IMR-90 (cell line): ENCODE results near the gene BASP1. TPM values are rescaled to one million over a fixed set of nuclear protein-coding genes. Genes with fewer than 3 reads are reported as not detected.

Experiments
- ATAC-seq: fragments of 200-7000 bp; cut with Tn5 transposase; 2 replicates; pipeline ENCODE4 v1.9.1; 2020; ENCODE audit warnings: low read depth, mild to moderate bottlenecking, moderate library complexity
- BruUV-seq: library from RNA; stranded (reverse); fragments of 400-500 nt; replicated peaks from 2 replicates; lab custom pipeline; 2021; lab: Mats Ljungman, UMichigan
- CTCF ChIA-PET: fragments of 300-600 bp; formaldehyde crosslinking; extraction: SDS; loops from one replicate; lab custom pipeline; 2021; ENCODE audit warnings: antibody characterized with exemption; lab: Yijun Ruan, JAX
- POLR2A ChIA-PET: fragments of 300-600 bp; sonication (Branson Sonifier 250); formaldehyde crosslinking; loops from one replicate; lab custom pipeline; 2022; ENCODE audit warnings: antibody characterized with exemption; ENCODE audit not compliant: unreplicated experiment; lab: Charles Lee
- DNase-seq: peaks from one replicate; pipeline ENCODE4 v3.0.0; 2013
- H2AFZ ChIP-seq: replicated peaks from 2 replicates; pipeline ENCODE3; 2013; ENCODE audit warnings: low read length, mild to moderate bottlenecking; ENCODE audit not compliant: poor library complexity
- H2AK5ac ChIP-seq: 2 replicates; pipeline ENCODE4 v1.6.1; 2013; ENCODE audit warnings: low read depth, low read length, inconsistent platforms
- H2AK9ac ChIP-seq: replicated peaks from 2 replicates; pipeline ENCODE3; 2013; ENCODE audit warnings: mild to moderate bottlenecking, low read depth, low read length, moderate library complexity; ENCODE audit not compliant: poor library complexity
- H2BK120ac ChIP-seq: 2 replicates; pipeline ENCODE4 v1.6.1; 2013; ENCODE audit warnings: low read depth, low read length, inconsistent platforms
- H2BK15ac ChIP-seq: 3 replicates; pipeline ENCODE4 v1.6.1; 2013; ENCODE audit warnings: low read depth, low read length, inconsistent platforms
- H2BK20ac ChIP-seq: 2 replicates; pipeline ENCODE4 v1.6.1; 2013; ENCODE audit warnings: low read depth, mild to moderate bottlenecking, inconsistent platforms, low read length, moderate library complexity
- H2BK5ac ChIP-seq: 2 replicates; pipeline ENCODE4 v1.6.1; 2013; ENCODE audit warnings: mild to moderate bottlenecking, low read depth, low read length, inconsistent platforms; ENCODE audit not compliant: poor library complexity, severe bottlenecking
- H3K14ac ChIP-seq: replicated peaks from 2 replicates; pipeline ENCODE4 v1.6.1; 2013; ENCODE audit warnings: low read depth, low read length, inconsistent platforms
- H3K18ac ChIP-seq: 2 replicates; pipeline ENCODE4 v1.6.1; 2013; ENCODE audit warnings: low read depth, low read length, control low read depth
- H3K23ac ChIP-seq: 2 replicates; pipeline ENCODE4 v1.6.1; 2013; ENCODE audit warnings: low read depth, low read length, inconsistent platforms
- H3K27ac ChIP-seq: 2 replicates; pipeline ENCODE4 v1.5.1; 2013; ENCODE audit warnings: mild to moderate bottlenecking, control low read depth, low read length; ENCODE audit not compliant: insufficient read depth
- H3K27me3 ChIP-seq: 2 replicates; pipeline ENCODE4 v1.6.1; 2013; ENCODE audit warnings: low read length; ENCODE audit not compliant: control insufficient read depth, insufficient read depth
- H3K36me3 ChIP-seq: 2 replicates; pipeline ENCODE4 v1.6.1; 2013; ENCODE audit warnings: low read length, mixed read lengths; ENCODE audit not compliant: control insufficient read depth, insufficient read depth
- H3K4ac ChIP-seq: 2 replicates; pipeline ENCODE4 v1.6.1; 2013; ENCODE audit warnings: low read depth, low read length, inconsistent platforms
- H3K4me1 ChIP-seq: 2 replicates; pipeline ENCODE4 v1.6.1; 2013; ENCODE audit warnings: low read length, mixed read lengths; ENCODE audit not compliant: control insufficient read depth, insufficient read depth
- H3K4me2 ChIP-seq: 2 replicates; pipeline ENCODE4 v1.6.1; 2013; ENCODE audit warnings: low read depth, mild to moderate bottlenecking, control low read depth, low read length, moderate library complexity
- H3K4me3 ChIP-seq: 2 replicates; pipeline ENCODE4 v1.5.1; 2013; ENCODE audit warnings: low read depth, mild to moderate bottlenecking, control low read depth, low read length, moderate library complexity; ENCODE audit not compliant: insufficient read depth
- H3K56ac ChIP-seq: 2 replicates; pipeline ENCODE4 v1.6.1; 2013; ENCODE audit warnings: low read length, inconsistent platforms; ENCODE audit not compliant: insufficient read depth; ENCODE audit errors: extremely low read depth
- H3K79me1 ChIP-seq, 2 experiments: 2 replicates each; pipeline ENCODE4 v1.6.1; 2013; ENCODE audit warnings: low read length in 2 of 2, inconsistent platforms in 1 of 2, low read depth in 1 of 2
- H3K9ac ChIP-seq: 2 replicates; pipeline ENCODE4 v1.6.1; 2013; ENCODE audit warnings: low read depth, low read length, control low read depth
- H3K9me1 ChIP-seq: 2 replicates; pipeline ENCODE4 v1.6.1; 2013; ENCODE audit warnings: low read length, inconsistent platforms; ENCODE audit not compliant: insufficient read depth
- H3K9me3 ChIP-seq: 2 replicates; pipeline ENCODE4 v1.6.1; 2013; ENCODE audit warnings: low read length; ENCODE audit not compliant: control insufficient read depth, insufficient read depth
- H4K20me1 ChIP-seq: 2 replicates; pipeline ENCODE4 v1.6.1; 2013; ENCODE audit warnings: low read length, inconsistent platforms; ENCODE audit not compliant: insufficient read depth
- H4K5ac ChIP-seq: 2 replicates; pipeline ENCODE4 v1.6.1; 2013; ENCODE audit warnings: mild to moderate bottlenecking, low read depth, low read length, control low read depth
- H4K8ac ChIP-seq, 2 experiments: 2 replicates each; pipeline ENCODE4 v1.6.1; 2013; ENCODE audit warnings: low read depth in 2 of 2, low read length in 2 of 2, control low read depth in 1 of 2, inconsistent platforms in 1 of 2
- H4K91ac ChIP-seq: 2 replicates; pipeline ENCODE4 v1.6.1; 2013; ENCODE audit warnings: low read depth, low read length, inconsistent platforms; ENCODE audit not compliant: insufficient read depth
- BHLHE40 ChIP-seq: fragments of 150-350 bp; IDR thresholded peaks from 2 replicates; pipeline ENCODE4 v1.6.1; 2016; ENCODE audit warnings: mild to moderate bottlenecking, low read depth, low read length
- CHD1 ChIP-seq: IDR thresholded peaks from 2 replicates; pipeline ENCODE4 v1.6.1; 2012; ENCODE audit warnings: low read depth, low read length, improper control_type of control experiment
- FOS ChIP-seq: fragments of 150-350 bp; IDR thresholded peaks from 2 replicates; pipeline ENCODE4 v1.6.1; 2016; ENCODE audit warnings: low read depth, low read length
- MAFK ChIP-seq: IDR thresholded peaks from 2 replicates; pipeline ENCODE4 v1.6.1; 2012; ENCODE audit warnings: low read depth, low read length, improper control_type of control experiment
- MAZ ChIP-seq: IDR thresholded peaks from 2 replicates; pipeline ENCODE4 v1.6.1; 2012; ENCODE audit warnings: low read depth, mild to moderate bottlenecking, low read length, improper control_type of control experiment, moderate library complexity, borderline replicate concordance
- MXI1 ChIP-seq: IDR thresholded peaks from 2 replicates; pipeline ENCODE4 v1.6.1; 2012; ENCODE audit warnings: low read depth, mild to moderate bottlenecking, low read length, moderate library complexity, borderline replicate concordance
- NFE2L2 ChIP-seq: fragments of 150-350 bp; IDR thresholded peaks from 2 replicates; pipeline ENCODE4 v1.6.1; 2016; ENCODE audit warnings: low read depth, mild to moderate bottlenecking, low read length
- POLR2A ChIP-seq: IDR thresholded peaks from 2 replicates; pipeline ENCODE4 v1.6.1; 2012; ENCODE audit warnings: mild to moderate bottlenecking, low read depth, low read length
- RAD21 ChIP-seq: IDR thresholded peaks from 2 replicates; pipeline ENCODE4 v1.6.1; 2012; ENCODE audit warnings: low read length, improper control_type of control experiment
- RCOR1 ChIP-seq: IDR thresholded peaks from 2 replicates; pipeline ENCODE4 v1.6.1; 2012; ENCODE audit warnings: mild to moderate bottlenecking, low read length, improper control_type of control experiment; ENCODE audit not compliant: insufficient replicate concordance
- RFX5 ChIP-seq: IDR thresholded peaks from 2 replicates; pipeline ENCODE4 v1.8.0; 2012; ENCODE audit warnings: low read depth, mild to moderate bottlenecking, low read length, moderate library complexity
- SMC3 ChIP-seq: fragments of 150-350 bp; IDR thresholded peaks from 2 replicates; pipeline ENCODE4 v1.6.1; 2016; ENCODE audit warnings: low read depth, mild to moderate bottlenecking, antibody characterized with exemption, low read length, moderate library complexity
- WGBS, 2 experiments: methylation state at CpG; one replicate each; pipeline versions ENCODE4 v1.1.5 to v1.1.7; 2013; ENCODE audit warnings: missing lambda C conversion rate in 2 of 2; ENCODE audit not compliant: insufficient read length in 1 of 2; ENCODE audit errors: extremely low coverage in 2 of 2; 5-methylcytosine and 5-hydroxymethylcytosine counted together
- dilution Hi-C: fragments of 300-500 bp; cut with HindIII; formaldehyde crosslinking; loops from one replicate; pipeline ENCODE4 v1.14.3; 2018; ENCODE audit warnings: low sequenced_read_pairs; ENCODE audit not compliant: unreplicated experiment
- in situ Hi-C: fragments of 300-500 bp; cut with MboI; formaldehyde crosslinking; loops from 3 replicates; pipeline ENCODE4 v1.14.3; 2019; ENCODE audit warnings: low sequenced_read_pairs, inconsistent platforms, mixed read lengths
- intact Hi-C: fragments of 100-400 bp; cut with micrococcal nuclease; formaldehyde crosslinking; loops from 2 replicates; pipeline ENCODE4 v1.10.0; 2022
- polyA plus RNA-seq, 3 experiments: library from polyadenylated mRNA; depleted of rRNA; stranded (reverse); fragments of >200 nt; gene quantifications; 2 replicates each; pipeline ENCODE4 v1.2.3, GENCODE V29; 2012; ENCODE audit warnings: low replicate concordance in 1 of 3
- total RNA-seq: library from RNA; depleted of rRNA; stranded (reverse); fragments of >200 nt; gene quantifications from 2 replicates; pipeline ENCODE4 v1.2.3, GENCODE V29; 2012
- TF ChIP-seq, protein P1 (sequence below): fragments of 150-350 bp; IDR thresholded peaks from 2 replicates; pipeline ENCODE4 v1.6.1; 2016; ENCODE audit warnings: low read depth, mild to moderate bottlenecking, low read length, moderate library complexity, borderline replicate concordance
- TF ChIP-seq, protein P2 (sequence below): fragments of 150-350 bp; IDR thresholded peaks from 2 replicates; pipeline ENCODE4 v1.6.1; 2017; ENCODE audit warnings: mild to moderate bottlenecking, antibody characterized with exemption, low read length, low read depth

BASP1 gene
- total and polyA plus RNA-seq, 2 of the 4 experiments (the other 2 are of a cell fraction) = 39.6 to 103 TPM

DNA sequence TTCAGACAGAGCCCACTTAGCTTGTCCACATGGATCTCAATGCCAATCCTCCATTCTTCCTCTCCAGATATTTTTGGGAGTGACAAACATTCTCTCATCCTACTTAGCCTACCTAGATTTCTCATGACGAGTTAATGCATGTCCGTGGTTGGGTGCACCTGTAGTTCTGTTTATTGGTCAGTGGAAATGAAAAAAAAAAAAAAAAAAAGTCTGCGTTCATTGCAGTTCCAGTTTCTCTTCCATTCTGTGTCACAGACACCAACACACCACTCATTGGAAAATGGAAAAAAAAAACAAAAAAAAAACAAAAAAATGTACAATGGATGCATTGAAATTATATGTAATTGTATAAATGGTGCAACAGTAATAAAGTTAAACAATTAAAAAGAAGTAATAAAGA is 59.0 kb downstream of the BASP1 start:
- no TSS peak for BruUV-seq
- no peak for TF ChIP-seq BHLHE40
- TF ChIP-seq RAD21 = no peak
- no peak for TF ChIP-seq CHD1
- TF ChIP-seq SMC3 = no peak
- TF ChIP-seq MAFK = no peak
- TF ChIP-seq, protein P1, sequence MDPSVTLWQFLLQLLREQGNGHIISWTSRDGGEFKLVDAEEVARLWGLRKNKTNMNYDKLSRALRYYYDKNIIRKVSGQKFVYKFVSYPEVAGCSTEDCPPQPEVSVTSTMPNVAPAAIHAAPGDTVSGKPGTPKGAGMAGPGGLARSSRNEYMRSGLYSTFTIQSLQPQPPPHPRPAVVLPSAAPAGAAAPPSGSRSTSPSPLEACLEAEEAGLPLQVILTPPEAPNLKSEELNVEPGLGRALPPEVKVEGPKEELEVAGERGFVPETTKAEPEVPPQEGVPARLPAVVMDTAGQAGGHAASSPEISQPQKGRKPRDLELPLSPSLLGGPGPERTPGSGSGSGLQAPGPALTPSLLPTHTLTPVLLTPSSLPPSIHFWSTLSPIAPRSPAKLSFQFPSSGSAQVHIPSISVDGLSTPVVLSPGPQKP = no peak
- TF ChIP-seq, protein P2, sequence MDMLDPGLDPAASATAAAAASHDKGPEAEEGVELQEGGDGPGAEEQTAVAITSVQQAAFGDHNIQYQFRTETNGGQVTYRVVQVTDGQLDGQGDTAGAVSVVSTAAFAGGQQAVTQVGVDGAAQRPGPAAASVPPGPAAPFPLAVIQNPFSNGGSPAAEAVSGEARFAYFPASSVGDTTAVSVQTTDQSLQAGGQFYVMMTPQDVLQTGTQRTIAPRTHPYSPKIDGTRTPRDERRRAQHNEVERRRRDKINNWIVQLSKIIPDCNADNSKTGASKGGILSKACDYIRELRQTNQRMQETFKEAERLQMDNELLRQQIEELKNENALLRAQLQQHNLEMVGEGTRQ = no peak
- TF ChIP-seq FOS = no peak
- no peak for TF ChIP-seq MXI1
- TF ChIP-seq RCOR1 = no peak
- TF ChIP-seq NFE2L2 = no peak
- no peak for TF ChIP-seq MAZ
- TF ChIP-seq POLR2A = no peak
- TF ChIP-seq RFX5 = no peak
- no peak overlapping the region for H3K4me2 ChIP-seq
- no peak overlapping the region for H4K91ac ChIP-seq
- POLR2A ChIA-PET = no interaction called here
- H2BK120ac ChIP-seq = no peak overlapping the region
- no peak for DNase-seq
- no peak overlapping the region for H2BK5ac ChIP-seq
- H4K20me1 ChIP-seq = peaks cover 39% of the 10 kb centered on the region
- H2AFZ ChIP-seq = no peak overlapping the region
- H3K14ac ChIP-seq = no peak overlapping the region
- H3K9ac ChIP-seq = no peak overlapping the region
- H2BK15ac ChIP-seq = no peak overlapping the region
- no peak overlapping the region for H3K56ac ChIP-seq
- H3K27me3 ChIP-seq = no peaks in the 10 kb centered on the region
- intact Hi-C loops (no loop called here), in situ Hi-C loops (no loop called here), dilution Hi-C loops (no loop called here)
- no peaks in the 10 kb centered on the region for H3K9me3 ChIP-seq
- H3K18ac ChIP-seq = no peak overlapping the region
- ATAC-seq = no peak
- no peak overlapping the region for H4K8ac ChIP-seq
- no peak overlapping the region for H3K23ac ChIP-seq
- peaks cover 2% of the 10 kb centered on the region; the same call in 1 of the 2 replicates for H3K4me1 ChIP-seq
- no peak overlapping the region for H3K27ac ChIP-seq
- H2AK5ac ChIP-seq = no peak overlapping the region
- peaks cover 28% of the 10 kb centered on the region for H3K36me3 ChIP-seq
- H3K4ac ChIP-seq = no peak overlapping the region
- H3K9me1 ChIP-seq = 0 out of 2 replicates have a peak, but pooled peaks cover 5% of the 10 kb centered on the region
- H3K79me1 ChIP-seq = peaks cover 21 to 44% of the 10 kb centered on the region in 2 experiments
- WGBS, 2 experiments = no CpG with 5 or more reads among the region's 3 CpGs
- no peak overlapping the region for H2BK20ac ChIP-seq
- CTCF ChIA-PET = interaction anchor here (0.5 kb wide), 1 partner anchor 454 kb away, joined by 4 read pairs; no protein-coding TSS in a partner anchor
- H2AK9ac ChIP-seq = no peak overlapping the region
- H4K5ac ChIP-seq = no peak overlapping the region
- no peak overlapping the region for H3K4me3 ChIP-seq
